GM12892 (cell line): ENCODE results near the gene AFDN.

Experiments
- POLR2A ChIP-seq: IDR thresholded peaks from 2 replicates; pipeline ENCODE4 v1.6.1; 2011; ENCODE audit warnings: low read depth, low read length, control low read depth
- POLR2AphosphoS5 ChIP-seq: IDR thresholded peaks from 2 replicates; pipeline ENCODE4 v1.6.1; 2011; ENCODE audit warnings: low read depth, low read length, control low read depth
- TAF1 ChIP-seq: IDR thresholded peaks from 2 replicates; pipeline ENCODE4 v1.6.1; 2011; ENCODE audit warnings: low read depth, mild to moderate bottlenecking, control low read depth, low read length, borderline replicate concordance

DNA sequence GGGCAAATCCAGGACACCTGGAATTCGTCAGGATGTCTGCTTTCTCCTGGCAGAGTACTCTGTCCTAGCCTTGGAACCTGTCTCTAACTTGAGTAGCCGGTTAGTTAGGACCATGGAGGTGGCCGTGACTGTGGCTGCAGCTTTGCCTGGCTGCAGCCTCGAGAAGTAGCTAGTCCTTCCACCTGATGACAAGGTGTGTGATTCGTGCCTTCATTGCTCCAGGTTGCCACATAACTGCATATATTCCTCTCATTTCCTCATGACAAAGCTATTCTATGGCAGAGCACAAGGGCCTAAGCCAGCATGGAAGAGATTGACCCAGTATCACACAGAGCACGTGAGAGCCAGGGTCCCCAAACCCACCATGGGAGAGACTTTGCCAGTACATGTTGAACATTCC lies 130.9 kb downstream of the AFDN start:
- no peak for TF ChIP-seq POLR2AphosphoS5
- TF ChIP-seq POLR2A = no peak
- no peak for TF ChIP-seq TAF1
